GM18502 (cell line): ENCODE data around the gene NOLC1.

Experiments
- ATAC-seq: cut with Tn5 transposase; IDR thresholded peaks from one replicate; pipeline ENCODE4 v1.9.1; 2021; ENCODE audit warnings: mild to moderate bottlenecking; ENCODE audit not compliant: unreplicated experiment, poor library complexity

Gene NOLC1

DNA sequence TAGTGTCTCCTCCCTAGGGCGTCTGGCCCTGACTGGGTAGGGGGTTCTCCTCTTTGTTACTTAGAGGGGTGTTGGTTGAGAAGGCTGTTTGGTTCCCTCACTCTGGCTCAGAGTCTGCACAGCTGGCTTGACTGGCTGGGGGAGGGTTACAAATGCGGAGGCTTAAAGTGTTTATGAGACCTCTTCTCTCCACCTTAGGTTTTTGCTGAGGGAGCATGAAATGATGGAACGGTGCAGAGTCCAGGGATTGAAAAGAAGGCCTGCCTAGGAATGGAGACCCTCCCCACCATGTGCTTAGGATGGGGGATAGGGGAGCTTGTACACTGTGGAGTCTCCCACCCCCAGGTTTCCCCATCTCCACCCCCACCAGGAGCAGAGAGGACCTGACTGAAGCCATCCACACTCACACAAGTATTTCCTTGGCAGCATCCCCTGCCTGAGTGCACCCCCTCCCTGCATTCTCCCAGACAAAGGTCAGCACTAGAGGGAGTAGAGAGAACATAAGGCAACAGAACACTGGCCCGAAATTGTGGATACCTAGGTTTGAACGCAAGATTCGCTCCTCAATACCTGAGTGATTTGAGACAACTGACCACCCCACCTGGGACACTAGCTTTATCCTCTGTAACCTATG, 30.3 kb upstream of the NOLC1 start:
- no peak for ATAC-seq

DNA sequence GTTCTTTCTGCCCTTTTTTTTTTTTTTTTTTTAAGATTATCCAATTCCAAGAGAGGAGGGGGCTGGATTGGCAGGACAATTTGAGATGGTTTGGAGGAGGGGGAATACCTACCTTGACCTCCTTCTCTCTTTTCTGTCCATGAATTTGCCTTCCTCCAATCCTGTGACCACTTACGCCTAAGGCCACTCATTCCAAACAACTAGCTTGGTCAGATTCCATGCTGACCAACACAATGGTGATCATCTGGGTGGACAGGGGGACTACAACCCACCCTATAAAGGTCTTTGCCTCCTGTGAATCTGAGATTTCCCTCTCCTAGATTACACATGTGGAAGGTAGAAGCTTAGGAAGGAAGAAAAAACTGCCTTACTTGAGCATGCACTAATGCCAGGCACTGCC, 29.7 kb upstream of the NOLC1 start:
- ATAC-seq, result no peak

DNA sequence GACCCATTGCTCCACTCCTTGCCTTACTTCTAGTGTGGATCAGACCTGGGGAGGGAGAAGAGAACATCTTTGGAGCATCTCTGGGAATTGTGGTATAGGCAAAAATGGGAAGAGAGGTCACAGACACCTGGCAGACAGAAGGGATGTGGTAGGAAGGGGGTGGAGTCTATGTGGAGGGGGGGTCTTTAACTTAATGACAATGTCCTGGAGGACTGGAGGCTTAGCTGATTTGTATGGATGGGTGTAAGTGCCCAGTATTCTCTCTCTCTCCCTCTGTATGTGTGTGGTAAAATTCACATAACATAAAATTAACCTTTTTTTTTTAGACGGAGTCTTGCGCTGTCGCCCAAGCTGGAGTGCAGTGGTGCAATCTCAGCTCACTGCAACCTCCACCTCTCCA, 29.0 kb upstream of the NOLC1 start:
- no peak for ATAC-seq

DNA sequence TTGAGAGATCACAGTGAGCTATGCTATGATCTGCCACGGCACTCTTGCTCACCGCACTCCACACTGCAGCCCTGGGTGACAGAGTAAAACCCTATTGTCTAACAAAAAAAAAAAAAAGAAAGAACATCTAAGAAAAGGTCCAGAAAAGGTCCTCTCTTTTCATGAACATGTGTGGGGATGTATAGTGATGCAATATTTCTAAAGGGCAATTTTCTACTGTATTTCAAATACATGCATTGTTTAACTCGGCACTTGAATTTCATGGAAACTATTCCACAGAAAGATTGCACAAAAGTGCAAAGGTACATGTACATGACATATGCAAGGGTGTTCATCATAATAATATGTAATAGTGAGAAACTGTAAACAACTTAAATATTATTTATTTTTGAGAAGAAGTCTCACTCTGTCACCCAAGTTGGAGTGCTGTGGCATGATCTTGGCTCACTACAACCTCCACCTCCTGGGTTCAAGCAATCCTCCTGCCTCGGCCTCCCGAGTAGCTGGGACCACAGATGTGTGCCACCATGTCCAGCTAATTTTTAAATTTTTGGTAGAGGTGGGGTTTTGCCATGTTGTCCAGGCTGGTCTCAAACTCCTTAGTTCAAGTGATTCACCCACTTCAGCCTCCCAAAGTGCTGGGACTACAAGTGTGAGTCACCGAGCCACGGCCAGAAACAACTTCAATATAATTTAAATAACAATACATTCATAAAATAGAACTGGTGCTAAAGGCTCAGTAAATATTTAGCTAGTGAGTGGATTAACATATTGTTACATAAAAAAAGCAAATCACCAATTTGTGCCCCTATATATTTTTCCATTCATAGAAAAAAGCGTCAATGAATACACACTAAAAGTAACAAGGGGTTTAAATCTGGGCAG, 20.7 kb upstream of the NOLC1 start:
- ATAC-seq, result no peak

GRCh38 chr10:102132193-102132562, 20.0 kb upstream of the NOLC1 start:
- no peak for ATAC-seq

DNA sequence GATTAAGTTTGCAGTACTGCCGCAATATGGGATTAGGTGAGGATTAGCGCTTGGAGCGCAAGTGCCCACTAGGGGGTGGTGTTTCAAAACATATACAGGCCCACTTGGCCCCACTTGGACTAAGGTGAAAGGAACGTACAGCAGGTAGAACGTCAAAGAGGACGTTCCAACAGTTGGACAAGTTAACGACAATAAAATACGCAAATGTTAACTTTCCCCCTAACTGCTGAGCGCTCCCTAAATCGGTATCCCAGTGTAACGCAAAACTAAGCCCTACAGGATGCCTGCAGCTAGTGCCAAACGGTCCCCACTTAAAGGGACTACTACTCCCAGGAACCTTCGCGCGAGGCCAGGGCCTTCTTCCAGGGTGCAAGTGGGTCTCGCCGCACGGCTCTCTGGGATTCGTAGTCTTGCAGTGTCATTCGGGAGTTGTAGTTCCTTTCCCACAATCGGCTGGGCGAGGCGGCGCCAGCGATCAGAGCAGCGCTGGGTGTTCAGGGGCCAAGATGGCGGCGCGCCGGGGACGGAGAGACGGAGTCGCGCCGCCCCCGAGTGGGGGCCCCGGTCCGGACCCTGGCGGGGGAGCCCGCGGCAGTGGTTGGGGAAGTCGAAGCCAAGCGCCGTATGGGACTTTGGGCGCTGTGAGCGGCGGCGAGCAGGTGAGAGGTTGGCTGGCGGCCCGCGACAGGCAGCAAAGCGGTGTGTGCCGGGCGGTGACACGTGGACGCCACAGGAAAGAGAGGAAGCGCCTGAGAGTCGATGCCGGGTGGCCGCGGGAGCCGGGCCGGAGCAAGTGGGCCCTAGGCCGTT, 19.4 kb upstream of the NOLC1 start, which contains the start of gene PPRC1:
TSS of gene PPRC1 (plus strand) at position 478 of the 810 bp plus-strand sequence. CDS start at position 507, 29 bp downstream.
- peak; percentile 93 for ATAC-seq

DNA sequence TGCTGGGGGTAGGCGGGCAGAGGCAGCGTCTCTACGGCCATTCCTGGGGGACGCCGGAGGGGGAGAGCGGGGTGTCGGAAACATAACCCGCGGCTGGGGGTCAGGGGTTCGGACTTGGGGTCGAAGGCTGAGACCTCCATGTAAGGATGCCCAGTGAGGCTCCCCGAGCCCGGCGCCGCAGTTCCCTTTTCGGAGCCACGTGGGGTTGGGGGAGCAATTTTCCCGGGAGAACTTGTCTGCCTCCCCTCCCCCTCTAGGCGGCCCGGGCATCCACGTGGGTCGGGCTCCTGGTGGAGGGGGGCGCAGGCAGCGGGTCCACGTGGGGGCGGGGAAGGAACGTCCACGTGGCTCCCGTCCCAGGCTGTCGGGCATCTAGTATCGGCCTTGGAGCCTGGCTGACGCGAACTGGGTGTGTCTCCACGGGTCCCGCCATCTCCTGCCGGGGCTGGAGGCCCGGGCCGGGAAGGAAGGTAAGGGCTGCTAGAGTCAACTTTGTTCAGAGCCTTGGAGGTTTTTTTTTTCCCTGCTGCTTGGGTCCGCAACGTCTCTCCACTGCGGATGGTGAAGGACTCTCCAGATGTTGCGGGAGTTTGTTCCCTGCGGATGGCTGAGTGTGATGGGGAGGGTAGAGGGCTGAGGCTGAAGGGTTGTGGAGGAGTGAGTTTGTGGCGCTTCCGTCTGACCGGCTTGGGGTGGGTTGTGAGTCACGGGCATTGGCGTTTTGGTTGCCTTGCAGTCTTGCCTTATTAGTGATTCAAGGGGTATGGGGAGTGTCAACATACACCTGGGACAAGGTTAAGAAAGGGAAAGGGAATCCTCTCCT, 18.6 kb upstream of the NOLC1 start:
- ATAC-seq, result peak; percentile 19

GRCh38 chr10:102134416-102134815, 17.8 kb upstream of the NOLC1 start:
- ATAC-seq, result no peak

DNA sequence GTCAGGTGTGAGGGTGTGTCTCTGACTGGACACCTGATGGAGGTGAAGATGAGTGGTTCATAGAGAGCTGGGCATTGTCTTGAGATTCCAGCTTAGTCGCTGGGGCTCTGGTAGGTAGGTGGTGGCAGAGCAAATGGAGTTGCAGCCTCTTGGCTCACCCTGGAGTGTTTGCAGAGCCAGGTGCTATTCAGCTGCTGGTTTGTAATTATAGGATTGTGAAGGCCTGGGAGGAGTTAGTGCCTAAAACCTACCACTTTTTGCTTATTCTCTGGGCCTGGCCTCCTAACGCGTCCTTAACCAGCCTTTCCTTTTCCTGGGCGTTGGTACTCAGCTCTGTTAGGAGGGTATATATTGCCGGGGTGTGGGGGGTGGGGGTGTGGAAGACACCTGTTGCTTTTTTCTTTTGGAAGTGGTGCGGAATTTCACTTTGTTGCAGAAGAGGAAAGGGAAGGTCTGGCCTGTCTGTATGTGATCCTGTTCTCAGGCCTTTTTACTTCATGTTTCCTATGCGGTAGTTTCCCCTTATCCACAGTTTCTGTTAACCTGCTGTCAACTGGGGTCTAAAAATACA, 16.1 kb upstream of the NOLC1 start:
- no peak for ATAC-seq

- ATAC-seq, result no peak
Measured at GRCh38 chr10:102139281-102140110, 12.7 kb upstream of the NOLC1 start.

DNA sequence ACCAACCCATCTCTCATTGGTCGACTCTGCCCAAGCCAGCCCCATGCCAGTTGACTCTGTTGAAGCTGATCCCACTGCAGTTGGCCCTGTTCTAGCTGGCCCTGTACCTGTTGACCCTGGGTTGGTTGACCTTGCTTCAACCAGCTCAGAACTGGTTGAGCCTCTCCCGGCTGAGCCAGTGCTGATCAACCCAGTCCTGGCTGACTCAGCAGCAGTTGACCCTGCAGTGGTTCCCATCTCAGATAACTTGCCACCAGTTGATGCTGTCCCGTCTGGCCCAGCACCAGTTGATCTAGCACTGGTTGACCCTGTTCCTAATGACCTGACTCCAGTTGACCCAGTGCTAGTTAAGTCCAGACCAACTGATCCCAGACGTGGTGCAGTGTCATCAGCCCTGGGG, 12.0 kb upstream of the NOLC1 start:
- no peak for ATAC-seq

DNA sequence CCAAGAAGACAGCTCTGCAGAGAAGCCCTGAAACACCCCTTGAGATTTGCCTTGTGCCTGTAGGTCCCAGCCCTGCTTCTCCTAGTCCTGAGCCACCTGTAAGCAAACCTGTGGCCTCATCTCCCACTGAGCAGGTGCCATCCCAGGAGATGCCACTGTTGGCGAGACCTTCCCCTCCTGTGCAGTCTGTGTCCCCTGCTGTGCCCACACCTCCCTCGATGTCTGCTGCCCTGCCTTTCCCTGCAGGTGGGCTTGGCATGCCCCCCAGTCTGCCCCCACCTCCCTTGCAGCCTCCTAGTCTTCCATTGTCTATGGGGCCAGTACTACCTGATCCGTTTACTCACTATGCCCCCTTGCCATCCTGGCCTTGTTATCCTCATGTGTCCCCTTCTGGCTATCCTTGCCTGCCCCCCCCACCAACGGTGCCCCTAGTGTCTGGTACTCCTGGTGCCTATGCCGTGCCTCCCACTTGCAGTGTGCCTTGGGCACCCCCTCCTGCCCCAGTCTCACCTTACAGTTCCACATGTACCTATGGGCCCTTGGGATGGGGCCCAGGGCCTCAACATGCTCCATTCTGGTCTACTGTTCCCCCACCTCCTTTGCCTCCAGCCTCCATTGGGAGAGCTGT, 11.2 kb upstream of the NOLC1 start:
- ATAC-seq, result no peak

DNA sequence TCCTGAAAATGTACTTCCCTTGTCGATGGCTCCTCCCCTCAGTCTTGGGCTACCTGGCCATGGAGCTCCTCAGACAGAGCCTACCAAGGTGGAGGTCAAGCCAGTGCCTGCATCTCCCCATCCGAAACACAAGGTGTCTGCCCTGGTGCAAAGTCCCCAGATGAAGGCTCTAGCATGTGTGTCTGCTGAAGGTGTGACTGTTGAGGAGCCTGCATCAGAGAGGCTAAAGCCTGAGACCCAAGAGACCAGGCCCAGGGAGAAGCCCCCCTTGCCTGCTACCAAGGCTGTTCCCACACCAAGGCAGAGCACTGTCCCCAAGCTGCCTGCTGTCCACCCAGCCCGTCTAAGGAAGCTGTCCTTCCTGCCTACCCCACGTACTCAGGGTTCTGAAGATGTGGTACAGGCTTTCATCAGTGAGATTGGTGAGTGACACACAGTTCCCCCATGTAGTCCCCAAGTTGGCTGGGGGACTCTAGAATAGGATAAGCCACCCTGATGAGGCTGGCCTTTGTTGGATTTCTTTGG, 10.5 kb upstream of the NOLC1 start:
- ATAC-seq, result no peak

GRCh38 chr10:102146971-102147428, 5.2 kb upstream of the NOLC1 start:
- ATAC-seq, result no peak

- no peak for ATAC-seq
Measured at GRCh38 chr10:102147561-102147960, 4.6 kb upstream of the NOLC1 start.

DNA sequence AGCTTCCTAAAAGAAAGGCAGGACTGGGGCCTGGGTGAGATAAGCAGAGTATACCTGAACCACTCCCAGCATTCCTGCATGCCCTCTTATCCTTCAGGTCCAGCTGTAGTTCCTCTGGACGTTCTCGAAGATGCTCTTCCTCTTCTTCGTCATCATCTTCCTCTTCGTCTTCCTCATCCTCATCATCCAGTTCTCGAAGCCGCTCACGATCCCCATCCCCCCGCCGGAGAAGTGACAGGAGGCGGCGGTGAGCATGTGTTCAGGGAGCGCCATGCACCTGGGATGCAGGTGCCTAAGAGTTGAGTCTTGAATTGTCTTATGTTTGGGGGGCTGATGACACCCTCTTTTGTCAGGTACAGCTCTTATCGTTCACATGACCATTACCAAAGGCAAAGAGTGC, 3.9 kb upstream of the NOLC1 start:
- ATAC-seq, result no peak

GRCh38 chr10:102150970-102151773, 1.0 kb upstream of the NOLC1 start:
- no peak for ATAC-seq
